ENCODE results near the gene TRIM3.
"Not testable (repeated sequence)": the region's sequence is repeated elsewhere in the genome, so short reads cannot be mapped to it uniquely, and the experiment has no call there.

The TRIM3 gene

GRCh38 chr11:6473451-6474412, at the start of gene TRIM3:
Gene TRIM3 (minus strand): TSS chr11:6473941. CDS start chr11:6465695, 8,246 bp downstream.
- peak; percentile 97 for DNase-seq

GRCh38 chr11:6523253-6523652, 49.5 kb upstream of the TRIM3 start:
- no peak for DNase-seq

- not testable (repeated sequence) for DNase-seq
Measured at GRCh38 chr11:6521946-6522345, 48.2 kb upstream of the TRIM3 start.

GRCh38 chr11:6520265-6520664, 46.5 kb upstream of the TRIM3 start:
- DNase-seq, result no peak

GRCh38 chr11:6516865-6517264, 43.1 kb upstream of the TRIM3 start:
- DNase-seq, result no peak

GRCh38 chr11:6505577-6506240, 32.0 kb upstream of the TRIM3 start:
- DNase-seq, result peak; percentile 67

GRCh38 chr11:6504166-6504565, 30.4 kb upstream of the TRIM3 start:
- no peak for DNase-seq

- DNase-seq, result no peak
Measured at GRCh38 chr11:6502382-6502781, 28.6 kb upstream of the TRIM3 start.

- no peak for DNase-seq
Measured at GRCh38 chr11:6498544-6498943, 24.8 kb upstream of the TRIM3 start.

GRCh38 chr11:6498121-6498520, 24.4 kb upstream of the TRIM3 start:
- DNase-seq, result no peak

GRCh38 chr11:6497069-6497839, 23.5 kb upstream of the TRIM3 start, which contains the start of gene DNHD1:
Gene DNHD1 (plus strand): TSS chr11:6497280. CDS start chr11:6498216, 936 bp downstream.
- no peak for DNase-seq

- DNase-seq, result no peak
Measured at GRCh38 chr11:6489306-6489705, 15.6 kb upstream of the TRIM3 start.

GRCh38 chr11:6488821-6489220, 15.1 kb upstream of the TRIM3 start:
- DNase-seq, result no peak

- no peak for DNase-seq
Measured at GRCh38 chr11:6488342-6488741, 14.6 kb upstream of the TRIM3 start.

GRCh38 chr11:6486938-6487337, 13.2 kb upstream of the TRIM3 start:
- DNase-seq, result no peak

GRCh38 chr11:6486256-6486655, 12.5 kb upstream of the TRIM3 start:
- DNase-seq, result no peak

- DNase-seq, result no peak
Measured at GRCh38 chr11:6485661-6486060, 11.9 kb upstream of the TRIM3 start.

GRCh38 chr11:6483015-6483414, 9.3 kb upstream of the TRIM3 start:
- no peak for DNase-seq

- no peak for DNase-seq
Measured at GRCh38 chr11:6482441-6482840, 8.7 kb upstream of the TRIM3 start.

- DNase-seq, result peak; percentile 5
Measured at GRCh38 chr11:6481924-6482275, 8.2 kb upstream of the TRIM3 start.

GRCh38 chr11:6481012-6481923, 7.5 kb upstream of the TRIM3 start, which contains the start of the genes ARFIP2 and TIMM10B:
Gene ARFIP2 (minus strand): TSS chr11:6481331. CDS start chr11:6480421, 910 bp downstream.
Gene TIMM10B (plus strand): TSS chr11:6481501. CDS start chr11:6481517, 16 bp downstream.
- DNase-seq, result peak; percentile 99
